ENCODE results near the gene SPIRE1.
"Not testable (repeated sequence)": the region's sequence is repeated elsewhere in the genome, so short reads cannot be mapped to it uniquely, and the experiment has no call there.

Gene SPIRE1

DNA sequence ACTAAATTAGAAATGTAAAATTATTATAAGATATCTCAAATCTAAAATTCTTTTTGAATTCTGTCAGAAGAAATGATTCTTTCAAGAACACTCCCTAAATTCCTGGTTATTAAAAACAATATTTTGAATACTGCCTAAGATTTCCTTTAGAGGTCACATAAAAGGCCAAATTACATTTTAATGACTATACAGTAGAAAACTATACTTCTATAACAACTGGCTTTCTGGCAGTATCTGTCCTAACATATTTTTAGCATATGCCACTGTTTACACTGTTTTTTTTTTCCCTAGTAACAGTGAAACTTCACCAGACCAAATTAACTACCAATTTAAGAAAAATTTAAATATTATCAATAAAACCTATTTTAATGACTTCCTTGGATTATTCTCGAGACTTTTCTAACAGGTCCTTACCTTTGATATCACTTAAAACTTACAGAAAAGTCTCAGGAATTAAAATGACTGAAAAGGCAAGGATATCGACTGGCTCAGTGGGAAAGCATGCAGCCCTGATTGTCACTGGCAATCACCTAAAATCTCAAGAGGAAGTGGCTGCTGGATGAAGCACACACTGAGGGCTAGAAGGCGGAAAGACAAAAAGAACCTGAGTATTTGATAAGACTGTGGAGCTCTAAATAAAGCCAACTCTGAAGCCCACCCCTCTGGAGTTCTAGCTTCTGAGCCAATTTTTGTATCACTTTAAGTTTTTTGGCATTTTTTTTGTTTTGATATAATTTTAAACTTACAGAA, 59.6 kb downstream of the SPIRE1 start:
- DNase-seq (ENCODE audit: low read depth in 2 of 2): no peak

DNA sequence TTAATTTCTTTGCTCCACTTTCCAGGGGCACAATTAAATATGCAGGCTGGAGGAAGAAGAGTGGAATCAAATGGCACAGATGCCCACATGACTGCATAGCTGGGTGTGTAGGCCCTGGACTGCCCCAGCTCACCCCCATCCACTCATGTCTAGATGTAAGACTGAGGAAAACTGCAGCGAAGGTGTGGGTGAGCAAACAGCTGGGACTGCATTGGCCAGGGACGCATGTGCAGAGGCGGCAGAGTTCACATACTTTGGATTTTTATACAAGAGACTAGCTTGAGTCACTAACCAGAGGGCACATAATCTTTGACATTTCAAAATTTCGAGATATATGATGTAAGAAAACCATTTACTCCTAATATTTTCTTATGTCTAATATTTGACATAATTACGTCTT, 60.1 kb downstream of the SPIRE1 start:
- no peak for DNase-seq (ENCODE audit: low read depth in 2 of 2)

GRCh38 chr18:12595571-12596255, 62.2 kb downstream of the SPIRE1 start:
- no peak for DNase-seq (ENCODE audit: low read depth in 2 of 2)

- DNase-seq (ENCODE audit: low read depth in 2 of 2): no peak
These were observed 64.0 kb downstream of the SPIRE1 start for GRCh38 chr18:12593866-12594265.

DNA sequence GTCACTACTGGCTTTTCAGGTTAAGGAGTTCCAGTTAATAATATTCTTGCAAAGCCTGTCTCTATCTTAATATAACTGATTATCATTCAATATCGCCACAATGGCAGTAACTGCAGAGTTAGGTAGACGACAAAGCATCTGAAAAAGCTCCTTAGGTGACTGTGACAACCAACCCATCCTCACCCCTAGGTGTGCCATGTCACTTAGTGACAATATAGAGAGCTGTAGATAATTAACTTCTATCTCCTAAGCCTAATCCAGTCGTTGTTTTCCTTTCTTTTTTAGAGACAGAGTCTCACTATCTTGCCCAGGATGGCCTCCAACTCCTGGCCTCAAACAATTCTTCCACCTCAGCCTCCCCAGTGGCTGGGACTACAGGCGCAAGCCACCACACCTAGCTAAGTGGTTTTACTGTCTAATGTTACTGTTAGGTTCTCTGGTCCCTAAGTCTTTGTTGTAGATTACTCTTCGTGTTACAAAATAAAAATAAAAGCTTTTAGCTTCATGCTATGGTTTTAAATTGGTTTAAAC, 65.2 kb downstream of the SPIRE1 start:
- no peak for DNase-seq (ENCODE audit: low read depth in 2 of 2)

DNA sequence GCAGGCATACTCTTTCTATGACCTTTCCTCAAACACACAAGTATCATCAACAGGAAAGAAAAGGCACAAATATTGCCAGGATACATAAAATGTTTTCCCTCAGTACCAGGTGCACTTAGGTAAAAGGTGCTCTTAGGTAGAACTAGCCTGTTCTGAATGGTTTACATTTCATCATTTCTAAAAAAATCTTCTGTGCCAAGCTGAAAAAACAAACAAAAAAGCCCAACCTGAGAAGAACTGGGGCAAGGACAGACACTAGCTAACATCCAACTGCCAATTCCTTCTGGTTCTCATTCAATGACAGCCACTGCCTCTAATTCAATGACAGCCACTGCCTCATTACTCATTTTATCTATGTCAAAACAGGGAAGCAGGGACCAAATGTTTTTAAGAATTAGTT, 68.5 kb downstream of the SPIRE1 start:
- no peak for DNase-seq (ENCODE audit: low read depth in 2 of 2)

GRCh38 chr18:12586956-12587355, 71.0 kb downstream of the SPIRE1 start:
- DNase-seq (ENCODE audit: low read depth in 2 of 2): no peak

DNA sequence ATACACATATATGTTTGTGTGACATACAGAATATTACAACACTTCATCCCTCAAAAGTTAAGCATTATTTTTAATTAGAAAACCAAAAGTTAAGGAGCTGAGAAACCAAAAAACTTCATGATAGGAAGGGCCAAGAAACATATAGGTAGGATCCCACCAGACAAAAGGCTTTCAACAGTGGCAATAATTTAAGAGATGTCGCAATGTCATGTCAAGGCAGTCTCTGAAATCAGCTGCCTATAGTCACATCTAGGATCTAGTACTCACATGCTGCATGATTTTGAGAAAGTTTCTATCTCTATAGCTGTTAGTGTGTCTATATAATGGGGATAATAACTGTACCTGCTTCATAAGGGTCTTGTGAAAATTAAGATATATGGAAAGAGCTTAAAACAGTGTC, 72.7 kb downstream of the SPIRE1 start:
- no peak for DNase-seq (ENCODE audit: low read depth in 2 of 2)

GRCh38 chr18:12580630-12581342, 77.1 kb downstream of the SPIRE1 start:
- DNase-seq (ENCODE audit: low read depth in 2 of 2): no peak

DNA sequence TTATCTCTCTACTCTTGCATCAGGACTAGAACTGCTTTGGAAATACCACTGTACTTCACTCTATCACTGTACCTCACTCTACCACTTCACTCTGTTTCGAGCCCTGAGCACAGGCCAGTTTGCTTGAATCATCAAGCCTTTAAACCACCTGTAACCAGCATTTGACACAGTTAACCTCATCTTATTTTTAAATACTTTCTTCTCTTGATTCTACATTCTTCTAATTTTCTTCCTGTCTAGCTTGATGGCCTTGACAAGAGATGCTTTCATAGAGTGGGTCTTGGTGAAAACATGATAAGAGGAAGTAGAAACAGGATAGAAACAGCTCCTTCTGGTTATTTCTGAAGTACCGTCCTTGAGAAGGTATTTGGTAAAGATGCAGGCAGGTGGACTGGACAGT, 78.1 kb downstream of the SPIRE1 start:
- DNase-seq (ENCODE audit: low read depth in 2 of 2): no peak

DNA sequence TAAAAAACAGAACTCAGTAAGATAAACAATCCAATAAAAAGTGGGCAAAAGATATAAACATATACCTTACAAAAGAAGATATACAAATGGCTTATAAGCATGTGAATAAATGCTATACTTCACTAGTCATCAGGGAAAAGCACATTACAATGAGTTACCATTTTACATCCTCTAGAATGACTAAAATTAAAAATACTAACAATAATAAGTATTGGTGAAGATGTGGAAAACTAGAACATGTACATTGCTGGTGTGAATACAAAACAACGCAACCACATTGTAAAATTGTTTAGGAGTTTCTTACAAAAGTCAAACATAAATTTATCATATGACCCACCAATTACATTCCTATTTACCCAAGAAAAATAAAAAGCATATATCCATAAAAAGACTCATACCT, 80.1 kb downstream of the SPIRE1 start:
- DNase-seq (ENCODE audit: low read depth in 2 of 2): no peak

DNA sequence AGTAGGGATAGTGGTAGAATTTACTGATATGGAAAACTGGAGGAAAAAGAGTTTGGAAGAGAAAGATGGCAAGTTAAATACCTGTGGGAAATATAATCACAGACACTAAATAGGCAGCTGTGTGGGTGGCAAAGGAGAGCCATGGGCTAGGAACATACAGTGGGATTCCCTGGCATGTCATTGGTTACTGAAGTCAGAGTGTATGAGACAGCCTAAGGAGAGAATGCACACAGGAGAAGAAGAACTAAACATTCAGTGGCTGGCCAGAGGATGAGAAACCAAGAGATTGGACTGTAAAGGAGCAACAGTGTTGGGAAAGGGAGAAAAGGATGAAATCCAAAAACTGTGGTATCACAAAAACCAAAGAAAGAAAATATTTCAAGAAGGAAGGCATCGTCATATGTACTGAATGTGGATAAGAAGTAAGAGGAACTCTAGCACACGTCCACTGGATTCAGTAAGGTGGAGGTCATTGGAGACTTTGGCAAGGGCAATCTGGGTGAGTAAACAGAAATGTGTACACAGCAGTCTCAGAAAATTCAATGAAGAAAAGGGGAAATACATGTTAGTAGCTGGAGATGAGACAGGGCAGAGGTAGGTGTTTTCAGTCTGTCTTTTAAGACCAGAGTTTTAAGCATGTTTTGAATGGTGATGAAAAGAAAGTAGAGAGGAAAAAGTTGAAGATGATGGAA, 83.3 kb downstream of the SPIRE1 start:
- no peak for DNase-seq (ENCODE audit: low read depth in 2 of 2)

DNA sequence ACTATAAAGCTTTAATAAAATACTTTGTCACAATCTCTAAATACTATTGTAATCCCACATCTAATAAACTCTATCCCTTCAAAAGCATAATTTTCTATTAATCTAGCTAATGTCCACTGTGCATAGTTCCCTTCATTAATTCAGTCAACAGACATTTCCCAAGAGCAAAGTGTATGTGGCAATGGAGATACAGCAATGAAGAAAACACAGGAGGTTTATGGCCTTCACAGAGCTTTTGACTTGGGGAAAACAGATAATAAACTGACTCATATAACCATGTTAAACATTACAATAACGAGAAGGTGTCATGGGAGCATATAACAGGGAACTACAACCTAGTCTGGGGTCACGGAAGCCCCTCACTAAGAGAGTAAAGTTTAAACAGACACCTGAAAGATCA, 86.3 kb downstream of the SPIRE1 start:
- DNase-seq (ENCODE audit: low read depth in 2 of 2): no peak

- no peak for DNase-seq (ENCODE audit: low read depth in 2 of 2)
These were observed 88.1 kb downstream of the SPIRE1 start for GRCh38 chr18:12569791-12570190.

DNA sequence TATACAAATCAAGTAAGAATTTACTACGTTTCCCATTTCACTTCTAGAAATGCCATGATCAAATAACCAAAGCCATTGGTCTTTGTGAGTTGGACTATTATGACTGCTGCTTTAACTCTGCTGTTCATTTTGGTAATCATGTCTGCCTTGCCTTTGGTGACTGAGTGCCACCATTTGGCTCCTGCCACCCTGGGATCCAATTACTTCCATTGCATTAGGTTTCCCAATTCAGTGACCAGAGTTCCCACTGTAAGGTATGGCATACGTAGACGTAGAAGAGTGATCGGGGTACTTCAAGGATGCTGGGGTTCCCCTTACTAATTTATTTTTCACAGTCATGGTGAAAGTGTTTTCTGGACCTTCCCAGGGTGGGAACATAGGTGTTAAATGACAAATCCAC, 90.1 kb downstream of the SPIRE1 start:
- DNase-seq (ENCODE audit: low read depth in 2 of 2): no peak

DNA sequence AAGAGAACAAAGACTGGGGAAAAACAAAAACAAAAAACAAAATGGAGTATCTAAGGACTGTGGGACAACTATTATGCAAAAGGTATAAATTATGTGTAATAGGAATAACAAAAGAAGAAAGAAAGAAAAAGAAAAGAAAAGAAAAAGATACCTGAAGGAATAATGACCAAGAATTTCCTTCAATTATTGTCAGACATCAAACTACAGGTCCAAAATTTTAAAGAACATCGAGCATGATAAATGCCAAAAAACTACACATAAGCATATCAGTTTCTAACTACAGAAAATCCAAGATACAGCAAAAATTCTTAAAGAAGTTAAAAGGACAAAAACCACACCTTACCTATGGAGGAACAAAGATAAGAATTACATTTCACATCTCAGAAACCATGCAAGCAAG, 93.0 kb downstream of the SPIRE1 start:
- no peak for DNase-seq (ENCODE audit: low read depth in 2 of 2)

DNA sequence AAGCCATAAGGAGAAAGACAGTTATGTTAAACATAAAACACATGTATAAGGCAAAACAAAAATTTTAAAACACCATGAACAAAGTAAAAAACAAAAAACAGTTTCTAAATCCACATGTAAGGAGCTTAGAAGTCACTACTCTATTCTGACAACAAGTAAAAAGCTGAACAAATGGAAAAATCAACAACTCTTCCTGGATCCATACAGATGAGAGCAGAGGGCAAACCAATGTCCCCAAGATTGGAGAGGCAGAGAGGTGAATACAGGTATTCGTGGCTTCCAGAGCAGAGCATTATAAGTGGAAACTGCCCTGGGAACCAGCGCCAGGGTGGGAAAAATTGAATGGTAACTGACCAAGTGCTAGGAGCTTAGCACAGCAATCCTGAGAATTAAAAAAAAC, 93.5 kb downstream of the SPIRE1 start:
- DNase-seq (ENCODE audit: low read depth in 2 of 2): no peak

- DNase-seq (ENCODE audit: low read depth in 2 of 2): not testable (repeated sequence)
These were observed 97.3 kb downstream of the SPIRE1 start for GRCh38 chr18:12560600-12560999.

GRCh38 chr18:12559319-12559718, 98.6 kb downstream of the SPIRE1 start:
- DNase-seq (ENCODE audit: low read depth in 2 of 2): no peak

DNA sequence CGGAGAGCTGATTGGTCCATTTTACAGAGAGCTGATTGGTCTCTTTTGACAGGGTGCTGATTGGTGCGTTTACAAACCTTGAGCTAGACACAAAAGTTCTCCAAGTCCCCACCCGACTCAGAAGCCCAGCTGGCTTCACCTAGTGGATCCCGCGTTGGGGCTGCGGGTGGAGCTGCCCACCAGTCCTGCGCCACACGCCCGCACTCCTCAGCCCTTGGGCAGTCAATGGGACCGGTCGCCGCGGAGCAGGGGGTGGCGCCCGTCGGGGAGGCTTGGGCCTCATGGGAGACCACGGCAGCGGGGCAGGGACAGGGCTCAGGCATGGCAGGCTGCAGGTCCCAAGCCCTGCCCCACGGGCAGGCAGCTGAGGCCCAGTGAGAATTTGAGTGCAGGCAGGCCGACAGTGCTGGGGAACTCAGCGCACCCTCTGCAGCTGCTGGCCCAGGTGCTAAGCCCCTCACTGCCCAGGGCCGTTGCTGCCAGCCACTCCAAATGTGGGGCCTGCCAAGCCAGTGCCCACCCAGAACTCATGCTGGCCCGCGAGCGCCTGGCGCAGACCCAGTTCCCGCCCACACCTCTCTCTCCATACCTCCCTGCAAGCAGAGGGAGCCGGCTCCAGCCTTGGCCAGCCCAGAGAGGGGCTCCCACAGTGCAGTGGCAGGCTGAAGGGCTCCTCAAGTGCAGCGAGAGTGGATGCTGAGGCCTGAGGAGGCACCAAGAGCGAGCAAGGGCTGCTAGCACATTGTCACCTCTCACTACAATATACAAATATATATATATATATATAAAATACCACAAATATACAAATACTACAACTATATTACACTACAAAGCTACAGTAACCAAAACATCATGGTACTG, 100.7 kb downstream of the SPIRE1 start:
- DNase-seq (ENCODE audit: low read depth in 2 of 2): no peak

DNA sequence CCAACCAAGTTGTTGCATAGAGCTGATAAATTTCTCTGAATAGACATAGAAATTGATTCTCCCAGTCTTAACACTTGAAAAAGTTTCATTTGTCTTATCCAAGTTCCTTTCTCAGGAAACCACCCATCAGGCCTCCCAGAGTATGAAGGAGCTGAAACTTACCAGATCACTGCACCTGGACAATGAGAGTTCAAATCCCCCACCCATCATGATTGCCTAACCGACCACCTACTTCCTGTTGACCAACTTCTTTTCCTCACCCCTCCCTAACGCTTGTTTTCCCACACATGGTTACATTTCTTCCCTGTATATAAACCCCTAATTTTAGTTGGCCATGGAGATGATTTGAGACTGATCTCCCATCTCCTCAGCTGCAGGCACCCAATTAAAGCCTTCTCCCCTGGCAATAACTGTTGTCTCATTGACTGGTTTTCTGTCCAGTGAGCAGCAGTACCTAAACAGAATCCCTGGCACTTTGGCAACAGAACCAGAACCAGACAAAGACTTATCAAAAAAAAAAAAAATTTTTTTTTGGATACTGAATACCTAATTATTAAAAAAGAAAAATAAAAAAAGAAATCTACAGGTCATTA, 103.0 kb downstream of the SPIRE1 start:
- no peak for DNase-seq (ENCODE audit: low read depth in 2 of 2)
